B cell (primary cell): ENCODE measurements around the gene WDR82. TPM values are rescaled to one million over a fixed set of nuclear protein-coding genes. Genes with fewer than 3 reads are reported as not detected.

Source experiments
- ATAC-seq: fragments of 200-7000 bp; cut with Tn5 transposase; one replicate; pipeline ENCODE4 v1.10.0; 2021; ENCODE audit warnings: low read depth, mild to moderate bottlenecking, moderate number of reproducible peaks, moderate library complexity
- CTCF ChIA-PET: fragments of 350-600 bp; sonication (Branson Sonifier 250); formaldehyde crosslinking; loops from one replicate; lab custom pipeline; 2021; ENCODE audit warnings: antibody characterized with exemption, inconsistent platforms; lab: Charles Lee
- POLR2A ChIA-PET: fragments of 350-600 bp; sonication (Branson Sonifier 250); formaldehyde crosslinking; loops from one replicate; lab custom pipeline; 2021; ENCODE audit warnings: antibody characterized with exemption; lab: Charles Lee
- DNase-seq: peaks from one replicate; pipeline ENCODE4 v3.0.0; 2013
- H2AFZ ChIP-seq: 2 replicates; pipeline ENCODE4 v1.6.1; 2012; ENCODE audit warnings: mild to moderate bottlenecking, low read depth, low read length; ENCODE audit not compliant: insufficient read depth, poor library complexity, severe bottlenecking
- H3K27ac ChIP-seq, 2 donors: 1 replicate in 1 of 2; 2 replicates in 1 of 2; pipeline ENCODE4 v1.5.1; 2012 to 2013; ENCODE audit warnings: low read length in 2 of 2, mild to moderate bottlenecking in 2 of 2, moderate library complexity in 1 of 2
- H3K27me3 ChIP-seq, 4 experiments: fragments of 200-600 bp in 1 of 4; sonication (generic) in 1 of 4; replicated peaks in 1 of 4; 1 replicate in 2 of 4; 2 replicates in 2 of 4; pipeline versions ENCODE4 v1.6.1 to v1.7.0; 2013 to 2016; ENCODE audit warnings: low read length in 3 of 4, mild to moderate bottlenecking in 2 of 4, mixed read lengths in 1 of 4, moderate library complexity in 1 of 4; ENCODE audit not compliant: insufficient read depth in 4 of 4, control insufficient read depth in 3 of 4; ENCODE audit errors: control extremely low read depth in 1 of 4
- H3K36me3 ChIP-seq, 2 experiments: replicated peaks in 1 of 2; 1 replicate in 1 of 2; 2 replicates in 1 of 2; pipeline versions ENCODE4 v1.6.1 to v1.7.1; 2013; ENCODE audit warnings: low read length in 1 of 2; ENCODE audit not compliant: insufficient read depth in 2 of 2, control insufficient read depth in 1 of 2; ENCODE audit errors: control extremely low read depth in 1 of 2, extremely low read depth in 1 of 2
- H3K4me1 ChIP-seq, 2 donors: fragments of 200-600 bp in 1 of 2; sonication (generic) in 1 of 2; 1 replicate in 1 of 2; 2 replicates in 1 of 2; pipeline versions ENCODE4 v1.5.1 to v1.6.1; 2013 to 2017; ENCODE audit warnings: low read length in 2 of 2; ENCODE audit not compliant: control insufficient read depth in 2 of 2, insufficient read depth in 2 of 2
- H3K4me2 ChIP-seq: replicated peaks from 2 replicates; pipeline ENCODE3; 2012; ENCODE audit warnings: mild to moderate bottlenecking, low read depth, low read length; ENCODE audit not compliant: poor library complexity, severe bottlenecking
- H3K4me3 ChIP-seq, 5 experiments: fragments of 200-600 bp in 1 of 5; sonication (generic) in 1 of 5; 1 replicate in 3 of 5; 2 replicates in 2 of 5; pipeline versions ENCODE4 v1.5.1 to v1.7.0; 2011 to 2016; ENCODE audit warnings: low read length in 4 of 5, mild to moderate bottlenecking in 4 of 5, low read depth in 2 of 5, control low read depth in 1 of 5, moderate library complexity in 1 of 5; ENCODE audit not compliant: insufficient read depth in 1 of 5; ENCODE audit errors: control extremely low read depth in 1 of 5, extremely low read depth in 1 of 5
- H3K79me2 ChIP-seq: fragments of 200-600 bp; sonication (generic); one replicate; pipeline ENCODE4 v1.6.0; 2016; ENCODE audit warnings: low read length; ENCODE audit not compliant: control insufficient read depth, insufficient read depth
- H3K9ac ChIP-seq: fragments of 200-600 bp; sonication (generic); 2 replicates; pipeline ENCODE4 v1.6.1; 2017; ENCODE audit warnings: mild to moderate bottlenecking, low read length, moderate library complexity
- H3K9me3 ChIP-seq, 3 donors: one replicate each; pipeline versions ENCODE4 v1.6.1 to v1.7.1; 2013; ENCODE audit warnings: low read length in 2 of 3; ENCODE audit not compliant: control insufficient read depth in 2 of 3, insufficient read depth in 1 of 3; ENCODE audit errors: control extremely low read depth in 1 of 3
- H4K20me1 ChIP-seq: 2 replicates; pipeline ENCODE4 v1.6.0; 2012; ENCODE audit warnings: mild to moderate bottlenecking, low read length; ENCODE audit not compliant: insufficient read depth, control insufficient read depth, poor library complexity, severe bottlenecking
- H3K27ac Mint-ChIP-seq: one replicate; pipeline ENCODE4 v1.8.0; 2021; ENCODE audit warnings: mixed read lengths
- H3K27me3 Mint-ChIP-seq: one replicate; pipeline ENCODE4 v1.8.0; 2021; ENCODE audit warnings: mixed read lengths
- H3K4me1 Mint-ChIP-seq: one replicate; pipeline ENCODE4 v1.8.0; 2021; ENCODE audit warnings: mixed read lengths
- H3K4me3 Mint-ChIP-seq: one replicate; pipeline ENCODE4 v1.8.0; 2021; ENCODE audit warnings: mixed read lengths
- H3K9me3 Mint-ChIP-seq: one replicate; pipeline ENCODE4 v1.8.0; 2022; ENCODE audit warnings: mixed read lengths; ENCODE audit not compliant: insufficient read depth
- CTCF ChIP-seq: fragments of 200-600 bp; IDR thresholded peaks from one replicate; pipeline ENCODE4 v1.8.0; 2022; ENCODE audit warnings: antibody characterized with exemption, mild to moderate bottlenecking
- EZH2 ChIP-seq: IDR thresholded peaks from 2 replicates; pipeline ENCODE4 v1.6.1; 2012; ENCODE audit warnings: borderline replicate concordance, low read depth, mild to moderate bottlenecking, moderate library complexity, low read length; ENCODE audit not compliant: insufficient read depth, poor library complexity, severe bottlenecking
- WGBS: methylation state at CpG from one replicate; pipeline ENCODE4 v1.1.5; 2013; ENCODE audit warnings: missing lambda C conversion rate; ENCODE audit not compliant: insufficient coverage; 5-methylcytosine and 5-hydroxymethylcytosine counted together
- intact Hi-C: fragments of 100-400 bp; cut with micrococcal nuclease; formaldehyde crosslinking; loops from one replicate; pipeline ENCODE4 v1.10.0; 2022
- polyA plus RNA-seq: library from polyadenylated mRNA; depleted of rRNA; stranded (reverse); fragments of >200 nt; gene quantifications from 2 replicates; pipeline ENCODE4 v1.2.3, GENCODE V29; 2012
- total RNA-seq, 2 donors: library from RNA; stranded (reverse); fragments of 120-200 nt in 1 of 2; gene quantifications; 1 replicate in 1 of 2; 2 replicates in 1 of 2; pipeline versions ENCODE4 v1.2.3 to v1.2.4, GENCODE V29; 2013 to 2022

The WDR82 gene
- total and polyA plus RNA-seq, 2 donors (not counting 1 experiment from before 2014, with no cell fraction given), result 27.8 to 101 TPM

- intact Hi-C loops, result loop anchor here (1.0 to 10.0 kb wide), 9 partner anchors 14 to 232 kb away; partner anchors contain the start of genes ALAS1, DUSP7, GLYCTK and NISCH
- peaks cover 69% of the 10 kb centered on the region for H3K4me1 Mint-ChIP-seq
- DNase-seq, result peak; percentile 94
Measured at GRCh38 chr3:52225452-52226228, 52.8 kb downstream of the WDR82 start, which contains the start of gene TLR9. Gene TLR9 (minus strand): TSS chr3:52225645. CDS start chr3:52225529, 116 bp downstream.

More at GRCh38 chr3:52225452-52226228, 52.8 kb downstream of the WDR82 start, which contains the start of gene TLR9:
- ChIA-PET POLR2A (interaction anchor here (0.7 to 3.8 kb wide), 19 partner anchors 9 to 189 kb away, joined by 3 to 38 read pairs (median 4); partner anchors contain the start of genes GLYCTK, POC1A, PPM1M and TWF2), CTCF (interaction anchor here (0.6 to 12.3 kb wide), 14 partner anchors 9 to 243 kb away, joined by 3 to 265 read pairs (median 4); partner anchors contain the start of genes GLYCTK, PPM1M, TWF2 and WDR82)
- 0% methylated on average over 6 of the region's 9 CpGs for WGBS
- peak within 1 kb of the TSS; percentile 39 to 90 (median 66) for H3K4me3 ChIP-seq
- peak within 1 kb of the TSS; percentile 78 to 88 for H3K27ac ChIP-seq
- peak within 1 kb of the TSS; percentile 94 for H3K4me3 Mint-ChIP-seq
- peak within 1 kb of the TSS; percentile 55 for H2AFZ ChIP-seq
- peak within 1 kb of the TSS; percentile 68 for H3K9ac ChIP-seq
- H3K27ac Mint-ChIP-seq, result peak within 1 kb of the TSS; percentile 99
- TF ChIP-seq EZH2 (no peak), CTCF (no peak)
- no peaks in the 10 kb centered on the region for H3K9me3 ChIP-seq
- H4K20me1 ChIP-seq, result peaks cover 27% of the 10 kb centered on the region
- peaks cover 3 to 62% of the 10 kb centered on the region in 2 experiments for H3K36me3 ChIP-seq
- H3K4me1 ChIP-seq, result peaks cover 46 to 69% of the 10 kb centered on the region in 2 donors
- peak; percentile 89 for ATAC-seq
- H3K9me3 Mint-ChIP-seq, result no peaks in the 10 kb centered on the region
- no peaks in the 10 kb centered on the region for H3K27me3 Mint-ChIP-seq
- H3K27me3 ChIP-seq, result no peaks in the 10 kb centered on the region
- peaks cover 55% of the 10 kb centered on the region for H3K79me2 ChIP-seq
- peak within 1 kb of the TSS; percentile 90 for H3K4me2 ChIP-seq
